AG04449 (cell line): ENCODE measurements around the gene SF3A1.

Source experiments
- CTCF ChIA-PET: fragments of 350-600 bp; formaldehyde crosslinking; extraction: SDS; loops from one replicate; lab custom pipeline; 2021; ENCODE audit warnings: antibody characterized with exemption; lab: Yijun Ruan, JAX
- POLR2A ChIA-PET: fragments of 400-600, 350-600 bp; formaldehyde crosslinking; extraction: SDS; loops from one replicate; lab custom pipeline; 2020; ENCODE audit warnings: antibody characterized with exemption, inconsistent platforms; lab: Yijun Ruan, JAX
- DNase-seq: peaks from one replicate; pipeline ENCODE4 v3.0.0-alpha.2; 2010; ENCODE audit warnings: low read depth, low spot score
- H3K4me3 ChIP-seq: 2 replicates; pipeline ENCODE4 v1.5.1; 2011; ENCODE audit warnings: low read depth, mild to moderate bottlenecking, control low read depth, low read length
- CTCF ChIP-seq: IDR thresholded peaks from one replicate; pipeline ENCODE4 v1.5.1; 2011; ENCODE audit warnings: mild to moderate bottlenecking, moderate library complexity, low read length, control low read depth, inconsistent platforms; ENCODE audit not compliant: insufficient read depth; ENCODE audit errors: missing control alignments

SF3A1 gene

GRCh38 chr22:30400159-30400558, 43.5 kb upstream of the SF3A1 start:
- DNase-seq, result no peak
- ChIA-PET CTCF (interaction anchor here (0.7 to 1.7 kb wide), 3 partner anchors 9 to 196 kb away, joined by 3 to 4 read pairs (median 3); no protein-coding TSS in a partner anchor), POLR2A (no interaction called here)
- no peak for TF ChIP-seq CTCF
- no peak overlapping the region for H3K4me3 ChIP-seq

DNA sequence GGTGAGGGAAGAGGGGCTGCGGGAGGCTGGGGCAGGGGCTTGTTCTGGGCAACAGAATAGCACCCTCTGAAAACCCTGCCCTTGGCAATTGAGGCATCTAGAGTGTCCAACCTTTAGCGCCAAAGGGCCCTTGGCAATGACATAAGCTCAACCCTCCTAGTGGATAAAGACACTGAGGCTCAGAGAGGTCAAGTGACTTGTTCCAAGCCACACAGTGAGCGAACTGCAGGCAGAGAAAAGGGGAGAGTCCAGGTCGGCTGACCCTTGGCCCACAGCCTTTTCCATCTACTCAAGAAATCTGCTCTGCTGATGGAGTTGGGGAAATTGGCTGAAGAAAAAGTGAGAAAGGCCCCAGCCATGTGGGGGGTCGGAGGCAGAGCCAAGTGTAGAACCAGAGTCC, 43.0 kb upstream of the SF3A1 start:
- POLR2A ChIA-PET, result interaction anchor here (5.5 kb wide), 1 partner anchor 23 kb away, joined by 46 read pairs; no protein-coding TSS in a partner anchor
- CTCF ChIA-PET, result interaction anchor here (1.3 to 1.7 kb wide), 3 partner anchors 9 to 204 kb away, joined by 3 to 4 read pairs (median 3); no protein-coding TSS in a partner anchor
- TF ChIP-seq CTCF, result no peak
- DNase-seq, result no peak
- no peak overlapping the region for H3K4me3 ChIP-seq

- DNase-seq, result no peak
- ChIA-PET POLR2A (interaction anchor here (5.5 kb wide), 1 partner anchor 24 kb away, joined by 46 read pairs; no protein-coding TSS in a partner anchor), CTCF (interaction anchor here (0.8 to 13.4 kb wide), 12 partner anchors 8 to 205 kb away, joined by 3 to 192 read pairs (median 4); partner anchors contain the start of genes CASTOR1, MTFP1 and RNF215)
- no peak for TF ChIP-seq CTCF
- peak overlapping the region; percentile 85 for H3K4me3 ChIP-seq
Observed at GRCh38 chr22:30398685-30399680, 42.3 kb upstream of the SF3A1 start.

DNA sequence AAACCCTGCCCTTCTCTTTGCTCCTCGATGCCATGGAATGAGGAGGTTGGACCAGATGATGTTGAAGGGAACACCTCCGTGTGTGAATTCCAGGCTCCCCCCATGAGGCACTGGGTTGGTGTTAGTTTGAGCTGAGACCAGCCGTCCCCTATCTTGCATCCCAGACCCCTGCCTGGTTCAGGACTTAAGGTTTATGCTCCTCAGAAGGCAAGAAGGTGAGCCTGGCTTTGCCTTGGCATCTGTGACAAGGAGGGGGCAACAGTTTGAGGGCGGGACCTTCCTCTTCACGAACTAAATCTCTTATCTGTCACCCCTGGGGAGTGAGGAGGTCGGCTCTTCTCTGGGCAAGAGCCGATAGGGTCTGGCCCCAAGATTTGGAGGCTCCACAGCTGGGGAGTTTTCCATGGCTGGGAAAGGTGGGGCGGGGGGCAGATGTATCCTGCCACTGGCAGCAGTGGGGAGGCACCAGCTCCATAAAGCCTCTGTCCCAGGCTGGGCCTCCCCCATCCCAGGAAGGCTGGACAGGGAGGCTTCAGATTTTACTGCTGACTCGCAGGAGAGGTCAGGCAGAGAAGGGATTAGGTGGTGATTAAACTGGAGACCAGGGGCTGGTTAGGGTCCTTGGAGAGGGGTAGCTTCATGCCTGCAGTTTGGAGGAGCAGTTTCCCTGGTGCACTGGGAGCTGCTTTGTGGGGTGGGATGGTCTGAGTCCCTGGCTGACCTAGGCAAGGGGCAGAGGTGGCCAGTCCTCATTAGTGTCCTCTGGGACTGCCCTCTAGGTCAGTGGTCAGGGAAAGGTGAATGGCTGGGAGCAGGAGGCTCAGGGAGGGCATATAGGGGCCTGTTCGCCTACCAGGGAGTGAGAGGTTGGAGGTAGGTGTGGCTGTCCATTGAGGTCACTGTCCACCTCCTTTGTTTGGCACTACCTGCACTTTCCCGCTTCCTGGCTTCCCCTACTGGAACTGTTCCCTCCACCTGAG, 41.3 kb upstream of the SF3A1 start:
- POLR2A ChIA-PET, result interaction anchor here (1.0 to 5.5 kb wide), 5 partner anchors 10 to 193 kb away, joined by 3 to 46 read pairs (median 4); partner anchors contain the start of gene PES1
- DNase-seq, result no peak
- H3K4me3 ChIP-seq, result peak overlapping the region; percentile 85
- no peak for TF ChIP-seq CTCF
- CTCF ChIA-PET, result interaction anchor here (0.8 to 13.4 kb wide), 13 partner anchors 10 to 137 kb away, joined by 3 to 192 read pairs (median 6); partner anchors contain the start of genes CASTOR1, MTFP1 and RNF215

DNA sequence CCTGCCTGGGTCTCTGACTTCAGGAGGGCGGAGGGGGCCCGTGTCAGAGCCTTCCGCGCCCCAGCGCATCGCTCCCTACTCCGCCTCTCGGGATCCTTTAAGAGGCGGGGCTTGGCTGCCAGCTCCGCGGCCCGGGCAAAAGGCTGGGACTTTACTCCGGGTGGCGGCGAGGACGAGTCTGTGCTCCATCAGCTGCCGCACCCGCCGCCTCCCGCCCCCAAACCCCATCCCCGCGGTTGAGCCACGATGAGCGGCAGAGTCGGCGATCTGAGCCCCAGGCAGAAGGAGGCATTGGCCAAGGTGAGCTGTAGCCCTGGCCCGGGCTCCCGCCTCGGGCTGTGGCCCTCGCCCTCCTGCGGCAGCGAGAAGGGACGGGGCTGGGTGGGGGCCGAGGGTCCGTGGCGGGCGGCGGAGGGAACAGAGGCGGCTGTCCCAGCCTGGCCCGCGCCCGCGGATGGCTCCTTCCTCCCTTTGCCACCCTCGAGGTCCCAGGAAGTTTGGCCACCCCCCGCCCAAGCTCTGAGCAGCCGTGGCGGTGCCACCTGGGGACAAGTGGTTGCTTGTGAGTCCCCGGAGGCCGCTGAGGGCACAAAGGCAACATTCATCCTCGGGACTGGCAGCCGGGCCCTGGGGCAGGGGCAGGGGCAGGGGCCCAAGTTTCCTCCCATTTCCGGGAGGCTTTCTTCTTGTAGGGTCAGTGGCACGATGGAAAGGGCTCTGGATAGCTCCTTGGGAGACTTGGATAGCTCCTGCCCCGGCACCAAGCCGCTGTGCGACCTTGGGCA, 40.4 kb upstream of the SF3A1 start, which contains the start of gene SEC14L2:
Gene SEC14L2 (plus strand): TSS at position 148 of the 785 bp plus-strand sequence. CDS start 99 bp downstream, at position 247.
- no peak for DNase-seq
- POLR2A ChIA-PET, result interaction anchor here (0.6 to 5.5 kb wide), 8 partner anchors 11 to 194 kb away, joined by 3 to 46 read pairs (median 4); partner anchors contain the start of gene PES1
- CTCF ChIA-PET, result interaction anchor here (1.0 to 17.2 kb wide), 11 partner anchors 9 to 136 kb away, joined by 4 to 235 read pairs (median 7); partner anchors contain the start of genes CASTOR1, MTFP1 and RNF215
- peak within 1 kb of the TSS; percentile 85 for H3K4me3 ChIP-seq
- TF ChIP-seq CTCF, result no peak
